Mesenchymal stem cell (in vitro differentiated cells and primary cell): ENCODE measurements around the gene UPB1.

Source experiments
- DNase-seq: peaks from one replicate; pipeline ENCODE4 v3.0.0-alpha.2; 2013
- H2AFZ ChIP-seq: one replicate; pipeline ENCODE4 v1.6.1; 2013; ENCODE audit warnings: low read depth, mild to moderate bottlenecking, control low read depth, inconsistent platforms, low read length, moderate library complexity
- H2AK5ac ChIP-seq: 2 replicates; pipeline ENCODE4 v1.6.1; 2013; ENCODE audit warnings: low read length, moderate library complexity, mild to moderate bottlenecking, inconsistent platforms; ENCODE audit not compliant: severe bottlenecking
- H2BK120ac ChIP-seq: one replicate; pipeline ENCODE4 v1.6.1; 2013; ENCODE audit warnings: low read depth, mild to moderate bottlenecking, inconsistent platforms, low read length, moderate library complexity
- H2BK12ac ChIP-seq, 2 experiments: one replicate each; pipeline ENCODE4 v1.6.1; 2013; ENCODE audit warnings: inconsistent platforms in 2 of 2, low read length in 2 of 2, mild to moderate bottlenecking in 2 of 2, moderate library complexity in 2 of 2, control low read depth in 1 of 2
- H2BK15ac ChIP-seq: one replicate; pipeline ENCODE4 v1.6.1; 2013; ENCODE audit warnings: mild to moderate bottlenecking, low read depth, inconsistent platforms; ENCODE audit not compliant: poor library complexity, severe bottlenecking
- H2BK5ac ChIP-seq: 2 replicates; pipeline ENCODE4 v1.6.1; 2013; ENCODE audit warnings: low read depth, mild to moderate bottlenecking, low read length, control low read depth, inconsistent platforms; ENCODE audit not compliant: poor library complexity, severe bottlenecking
- H3K14ac ChIP-seq, 2 experiments: one replicate each; pipeline ENCODE4 v1.6.1; 2013; ENCODE audit warnings: inconsistent platforms in 2 of 2, low read length in 2 of 2, control low read depth in 1 of 2, mild to moderate bottlenecking in 1 of 2, moderate library complexity in 1 of 2
- H3K18ac ChIP-seq, 2 experiments: one replicate each; pipeline ENCODE4 v1.6.1; 2013; ENCODE audit warnings: inconsistent platforms in 2 of 2, low read length in 2 of 2, control low read depth in 1 of 2, low read depth in 1 of 2, mild to moderate bottlenecking in 1 of 2
- H3K23ac ChIP-seq, 2 experiments: one replicate each; pipeline ENCODE4 v1.6.1; 2013; ENCODE audit warnings: inconsistent platforms in 2 of 2, low read length in 2 of 2, mild to moderate bottlenecking in 2 of 2, moderate library complexity in 2 of 2, control low read depth in 1 of 2
- H3K27ac ChIP-seq: 2 replicates; pipeline ENCODE4 v1.5.1; 2013; ENCODE audit warnings: mild to moderate bottlenecking, moderate library complexity, low read length, control low read depth, inconsistent platforms; ENCODE audit not compliant: poor library complexity, severe bottlenecking
- H3K27me3 ChIP-seq, 2 experiments: 2 replicates each; pipeline versions ENCODE4 v1.6.1 to v1.7.0; 2013; ENCODE audit warnings: low read length in 2 of 2, mild to moderate bottlenecking in 2 of 2, moderate library complexity in 2 of 2, control low read depth in 1 of 2, inconsistent platforms in 1 of 2; ENCODE audit not compliant: control insufficient read depth in 1 of 2, insufficient read depth in 1 of 2
- H3K36me3 ChIP-seq, 2 experiments: 2 replicates each; pipeline versions ENCODE4 v1.6.1 to v1.7.0; 2013; ENCODE audit warnings: low read length in 2 of 2, control low read depth in 1 of 2, inconsistent platforms in 1 of 2, low read depth in 1 of 2, mild to moderate bottlenecking in 1 of 2; ENCODE audit not compliant: insufficient read depth in 2 of 2, control insufficient read depth in 1 of 2
- H3K4ac ChIP-seq, 2 experiments: one replicate each; pipeline ENCODE4 v1.6.1; 2013; ENCODE audit warnings: inconsistent platforms in 2 of 2, low read length in 2 of 2, mild to moderate bottlenecking in 2 of 2, moderate library complexity in 2 of 2, control low read depth in 1 of 2, low read depth in 1 of 2
- H3K4me1 ChIP-seq: 2 replicates; pipeline ENCODE4 v1.6.1; 2013; ENCODE audit warnings: low read depth, low read length, control low read depth; ENCODE audit not compliant: control insufficient read depth, insufficient read depth
- H3K4me2 ChIP-seq: 2 replicates; pipeline ENCODE4 v1.6.1; 2013; ENCODE audit warnings: low read length, mild to moderate bottlenecking, inconsistent platforms; ENCODE audit not compliant: poor library complexity, severe bottlenecking
- H3K4me3 ChIP-seq, 2 experiments: 2 replicates each; pipeline versions ENCODE4 v1.5.1 to v1.7.0; 2013; ENCODE audit warnings: low read length in 2 of 2, mild to moderate bottlenecking in 2 of 2, control low read depth in 1 of 2, low read depth in 1 of 2; ENCODE audit not compliant: insufficient read depth in 1 of 2
- H3K79me1 ChIP-seq: replicated peaks from 2 replicates; pipeline ENCODE4 v1.6.1; 2013; ENCODE audit warnings: mild to moderate bottlenecking, control low read depth, low read length, inconsistent platforms; ENCODE audit not compliant: poor library complexity, severe bottlenecking
- H3K9ac ChIP-seq: 2 replicates; pipeline ENCODE4 v1.7.0; 2013; ENCODE audit warnings: mild to moderate bottlenecking, low read length, moderate library complexity
- H3K9me3 ChIP-seq: 2 replicates; pipeline ENCODE4 v1.7.0; 2013; ENCODE audit warnings: mild to moderate bottlenecking, low read length; ENCODE audit not compliant: control insufficient read depth
- H4K8ac ChIP-seq: one replicate; pipeline ENCODE4 v1.6.1; 2013; ENCODE audit warnings: inconsistent platforms, mild to moderate bottlenecking, low read length, moderate library complexity
- H4K91ac ChIP-seq: one replicate; pipeline ENCODE4 v1.6.1; 2013; ENCODE audit warnings: mild to moderate bottlenecking, low read length, inconsistent platforms
- WGBS: methylation state at CpG from one replicate; pipeline ENCODE4 v1.1.7; 2013; ENCODE audit warnings: mixed read lengths; 5-methylcytosine and 5-hydroxymethylcytosine counted together

UPB1 gene

DNA sequence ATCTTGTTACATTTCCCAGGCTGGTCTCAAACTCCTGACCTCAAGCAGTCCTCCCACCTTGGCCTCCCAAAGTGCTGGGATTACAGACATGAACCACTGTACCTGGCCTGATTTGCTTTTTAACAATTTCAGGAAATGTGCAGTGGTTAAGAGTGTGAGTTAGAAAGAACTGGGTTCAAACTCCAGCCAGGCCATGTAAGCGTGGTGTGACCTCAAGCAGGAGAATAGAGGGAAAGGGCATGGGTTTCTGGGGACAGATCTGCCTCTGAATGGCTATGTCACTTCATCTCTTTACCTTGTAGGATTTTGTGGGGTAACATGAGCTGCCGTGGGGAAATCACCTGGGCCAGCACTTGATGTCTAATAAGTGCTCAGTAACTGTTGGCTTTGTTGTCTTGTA lies 69.9 kb downstream of the UPB1 start:
- no peak overlapping the region for H4K91ac ChIP-seq
- no peaks in the 10 kb centered on the region for H3K27me3 ChIP-seq

GRCh38 chr22:24566899-24567511 lies 71.9 kb downstream of the UPB1 start:
- no peak overlapping the region for H2AK5ac ChIP-seq
- no peak overlapping the region for H2BK120ac ChIP-seq
- DNase-seq: no peak
- no peak overlapping the region for H3K4me2 ChIP-seq
- no peak overlapping the region for H4K91ac ChIP-seq
- peaks cover 33% of the 10 kb centered on the region for H3K79me1 ChIP-seq
- H3K36me3 ChIP-seq: peaks cover 44 to 76% of the 10 kb centered on the region in 2 experiments
- H4K8ac ChIP-seq: no peak overlapping the region
- H3K27me3 ChIP-seq: no peaks in the 10 kb centered on the region
- no peak overlapping the region for H3K23ac ChIP-seq
- no peak overlapping the region for H3K14ac ChIP-seq
- no peak overlapping the region for H3K4ac ChIP-seq
- 86% methylated on average over 8 of the region's 8 CpGs for WGBS
- no peak overlapping the region for H2BK5ac ChIP-seq
- H2BK15ac ChIP-seq: no peak overlapping the region
- no peak overlapping the region for H2AFZ ChIP-seq
- no peaks in the 10 kb centered on the region for H3K9me3 ChIP-seq
- H3K27ac ChIP-seq: no peak overlapping the region
- H3K18ac ChIP-seq: no peak overlapping the region
- peaks cover 7% of the 10 kb centered on the region for H3K4me1 ChIP-seq
- no peak overlapping the region for H3K9ac ChIP-seq
- H2BK12ac ChIP-seq: no peak overlapping the region
- H3K4me3 ChIP-seq: no peak overlapping the region

More for the DNA sequence above, 69.9 kb downstream of the UPB1 start:
- H3K4ac ChIP-seq: no peak overlapping the region
- H3K36me3 ChIP-seq: peaks cover 42 to 70% of the 10 kb centered on the region in 2 experiments
- H2BK12ac ChIP-seq: no peak overlapping the region
- no peak overlapping the region for H2BK5ac ChIP-seq
- H3K9me3 ChIP-seq: no peaks in the 10 kb centered on the region
- H3K4me1 ChIP-seq: peaks cover 7% of the 10 kb centered on the region
- H3K23ac ChIP-seq: no peak overlapping the region
- H3K4me2 ChIP-seq: no peak overlapping the region
- H3K14ac ChIP-seq: no peak overlapping the region
- H3K9ac ChIP-seq: no peak overlapping the region
- WGBS: 97% methylated on average over 2 of the region's 2 CpGs
- H2AK5ac ChIP-seq: no peak overlapping the region
- no peak overlapping the region for H4K8ac ChIP-seq
- no peak for DNase-seq
- H3K4me3 ChIP-seq: no peak overlapping the region
- H2BK15ac ChIP-seq: no peak overlapping the region
- H3K79me1 ChIP-seq: peaks cover 21% of the 10 kb centered on the region
- no peak overlapping the region for H2BK120ac ChIP-seq
- H3K27ac ChIP-seq: no peak overlapping the region
- no peak overlapping the region for H3K18ac ChIP-seq
- no peak overlapping the region for H2AFZ ChIP-seq

DNA sequence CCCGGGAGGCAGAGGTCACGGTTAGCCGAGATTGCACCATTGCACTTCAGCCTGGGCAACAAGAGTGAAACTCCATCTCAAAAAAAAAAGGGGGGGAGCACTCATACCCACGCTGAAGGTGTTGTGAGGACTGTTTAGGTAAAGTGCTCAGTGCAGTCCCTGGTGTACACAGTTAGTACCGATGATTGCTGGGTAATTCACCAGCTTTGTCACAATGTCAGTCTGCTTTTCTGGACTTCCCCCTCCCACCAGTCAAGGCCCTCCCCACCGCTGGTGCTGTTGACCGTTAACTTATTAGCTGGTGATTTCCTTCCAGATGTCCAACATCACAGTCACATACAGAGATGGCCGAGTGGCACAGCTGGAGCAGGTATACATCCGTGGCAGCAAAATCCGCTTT lies 72.5 kb downstream of the UPB1 start:
- Histone ChIP-seq H4K8ac (no peak overlapping the region), H3K79me1 (peaks cover 37% of the 10 kb centered on the region)
- 96% methylated on average over 10 of the region's 10 CpGs for WGBS

GRCh38 chr22:24571266-24571665 lies 76.1 kb downstream of the UPB1 start:
- Histone ChIP-seq H2AK5ac (no peak overlapping the region), H3K27ac (no peak overlapping the region), H3K9me3 (no peaks in the 10 kb centered on the region)

More for the DNA sequence above, 72.5 kb downstream of the UPB1 start:
- no peak for DNase-seq
- no peak overlapping the region for H2BK120ac ChIP-seq
- peaks cover 48 to 79% of the 10 kb centered on the region in 2 experiments for H3K36me3 ChIP-seq
- H4K91ac ChIP-seq: no peak overlapping the region
- H2BK5ac ChIP-seq: no peak overlapping the region
- no peak overlapping the region for H2BK12ac ChIP-seq
- H3K9me3 ChIP-seq: no peaks in the 10 kb centered on the region
- no peak overlapping the region for H3K4ac ChIP-seq
- peaks cover 7% of the 10 kb centered on the region for H3K4me1 ChIP-seq
- H2AK5ac ChIP-seq: no peak overlapping the region
- no peak overlapping the region for H3K4me3 ChIP-seq
- H2AFZ ChIP-seq: no peak overlapping the region
- H3K27ac ChIP-seq: no peak overlapping the region
- H3K23ac ChIP-seq: no peak overlapping the region
- H3K27me3 ChIP-seq: no peaks in the 10 kb centered on the region
- no peak overlapping the region for H3K4me2 ChIP-seq
- H3K18ac ChIP-seq: no peak overlapping the region
- H2BK15ac ChIP-seq: no peak overlapping the region
- no peak overlapping the region for H3K14ac ChIP-seq
- H3K9ac ChIP-seq: no peak overlapping the region

More at GRCh38 chr22:24571266-24571665, 76.1 kb downstream of the UPB1 start:
- H3K9ac ChIP-seq: no peak overlapping the region
- H3K4me1 ChIP-seq: peaks cover 4% of the 10 kb centered on the region
- no peaks in the 10 kb centered on the region for H3K27me3 ChIP-seq
- no peak overlapping the region for H4K91ac ChIP-seq
- no peak overlapping the region for H2AFZ ChIP-seq
- H3K14ac ChIP-seq: no peak overlapping the region
- no peak overlapping the region for H2BK120ac ChIP-seq
- no peak overlapping the region for H2BK15ac ChIP-seq
- H3K79me1 ChIP-seq: peaks cover 38% of the 10 kb centered on the region
- H3K23ac ChIP-seq: no peak overlapping the region
- no peak for DNase-seq
- no peak overlapping the region for H2BK12ac ChIP-seq
- no peak overlapping the region for H3K18ac ChIP-seq
- H3K4me3 ChIP-seq: no peak overlapping the region
- no peak overlapping the region for H4K8ac ChIP-seq
- H2BK5ac ChIP-seq: no peak overlapping the region
- 98% methylated on average over 7 of the region's 7 CpGs for WGBS
- H3K4me2 ChIP-seq: no peak overlapping the region
- no peak overlapping the region for H3K4ac ChIP-seq
- H3K36me3 ChIP-seq: peaks cover 51 to 84% of the 10 kb centered on the region in 2 experiments
